Inferior parietal cortex (tissue), 1 donor: ENCODE data around the gene PALS2.
A peak's percentile ranks its signal among the peaks of the same experiment; 100 is the strongest.

ENCODE experiments used
- DNase-seq: peaks from one replicate; pipeline ENCODE4 v3.0.0-alpha.2; 2016; ENCODE audit errors: extremely low spot score

The PALS2 gene

GRCh38 chr7:24572997-24573553 is at the start of gene PALS2:
Gene PALS2, plus strand, starts transcription at chr7:24573452. Its CDS starts 50,216 bp downstream, at chr7:24623668.
- DNase-seq = peak; percentile 32

GRCh38 chr7:24531255-24531654 is 42.0 kb upstream of the PALS2 start:
- no peak for DNase-seq

- no peak for DNase-seq
Observed at GRCh38 chr7:24536682-24537081, 36.6 kb upstream of the PALS2 start.

- no peak for DNase-seq
Observed at GRCh38 chr7:24540956-24541355, 32.3 kb upstream of the PALS2 start.

- DNase-seq = no peak
Observed at GRCh38 chr7:24545215-24545614, 28.0 kb upstream of the PALS2 start.

- DNase-seq = no peak
Observed at GRCh38 chr7:24548390-24548789, 24.9 kb upstream of the PALS2 start.

GRCh38 chr7:24549991-24550390 is 23.3 kb upstream of the PALS2 start:
- DNase-seq = no peak

- DNase-seq = no peak
Observed at GRCh38 chr7:24555184-24555583, 18.1 kb upstream of the PALS2 start.

- no peak for DNase-seq
Observed at GRCh38 chr7:24555719-24556118, 17.5 kb upstream of the PALS2 start.

- DNase-seq = no peak
Observed at GRCh38 chr7:24560772-24561171, 12.5 kb upstream of the PALS2 start.

- no peak for DNase-seq
Observed at GRCh38 chr7:24566274-24566673, 7.0 kb upstream of the PALS2 start.

GRCh38 chr7:24570983-24571382 is 2.3 kb upstream of the PALS2 start:
- no peak for DNase-seq

- DNase-seq = no peak
Observed at GRCh38 chr7:24572016-24572392, 1.2 kb upstream of the PALS2 start.

GRCh38 chr7:24572393-24572996 is 757 bp upstream of the PALS2 start:
- DNase-seq = peak; percentile 42

GRCh38 chr7:24573554-24574338 is 494 bp downstream of the PALS2 start:
- DNase-seq = peak; percentile 29

GRCh38 chr7:24574386-24574785 is 1.1 kb downstream of the PALS2 start:
- peak; percentile 25 for DNase-seq

GRCh38 chr7:24574950-24575349 is 1.7 kb downstream of the PALS2 start:
- no peak for DNase-seq

- DNase-seq = peak; percentile 76
Observed at GRCh38 chr7:24576171-24577025, 3.1 kb downstream of the PALS2 start.

GRCh38 chr7:24578052-24578451 is 4.8 kb downstream of the PALS2 start:
- DNase-seq = no peak

- DNase-seq = no peak
Observed at GRCh38 chr7:24580283-24580946, 7.2 kb downstream of the PALS2 start.

- DNase-seq = no peak
Observed at GRCh38 chr7:24582166-24582565, 8.9 kb downstream of the PALS2 start.

GRCh38 chr7:24587853-24588252 is 14.6 kb downstream of the PALS2 start:
- DNase-seq = no peak
